Urinary bladder (tissue), 4 donors: Measurements from ENCODE around the gene ULK1. TPM values are rescaled to one million over a fixed set of nuclear protein-coding genes. Genes with fewer than 3 reads are reported as not detected.
A peak's percentile ranks its signal among the peaks of the same experiment; 100 is the strongest.
"Not testable (repeated sequence)": the region's sequence is repeated elsewhere in the genome, so short reads cannot be mapped to it uniquely, and the experiment has no call there.

Experiments
- DNase-seq: peaks from one replicate; pipeline ENCODE4 v3.0.0-alpha.2; 2015; ENCODE audit errors: extremely low spot score
- H3K27ac ChIP-seq: one replicate; pipeline ENCODE4 v1.5.1; 2013; ENCODE audit warnings: low read depth, mild to moderate bottlenecking, moderate library complexity
- H3K36me3 ChIP-seq: one replicate; pipeline ENCODE4 v1.6.1; 2013; ENCODE audit warnings: mild to moderate bottlenecking, moderate library complexity; ENCODE audit not compliant: insufficient read depth
- H3K4me1 ChIP-seq: one replicate; pipeline ENCODE4 v1.6.1; 2013; ENCODE audit warnings: mild to moderate bottlenecking, moderate library complexity; ENCODE audit not compliant: insufficient read depth
- H3K4me3 ChIP-seq: one replicate; pipeline ENCODE4 v1.5.1; 2013; ENCODE audit warnings: low read depth, low read length
- WGBS: extraction: QIAGEN DNeasy Blood & Tissue Kit; methylation state at CpG from one replicate; pipeline ENCODE4 v1.1.7; 2013; 5-methylcytosine and 5-hydroxymethylcytosine counted together
- polyA plus RNA-seq: library from polyadenylated mRNA; stranded (reverse); fragments of 200-250 nt; gene quantifications from one replicate; pipeline ENCODE4 v1.2.3, GENCODE V29; 2013
- total RNA-seq: library from RNA; depleted of rRNA; stranded (reverse); fragments of >200 nt; gene quantifications from one replicate; pipeline ENCODE4 v1.2.3, GENCODE V29; 2014
- donor health status: healthy with polysubstance abuse.
- donor health status: healthy.

The ULK1 gene
- total and polyA plus RNA-seq, 2 donors: 10.9 to 34.4 TPM

GRCh38 chr12:131891722-131892121, 2.7 kb upstream of the ULK1 start:
- H3K27ac ChIP-seq, H3K36me3 ChIP-seq, H3K4me3 ChIP-seq, H3K4me1 ChIP-seq, DNase-seq: not testable (repeated sequence)
- WGBS: 86% methylated on average over 8 of the region's 8 CpGs

GRCh38 chr12:131892711-131893604, 1.5 kb upstream of the ULK1 start:
- Histone ChIP-seq H3K27ac (no peak overlapping the region), H3K36me3 (no peaks in the 10 kb centered on the region), H3K4me3 (no peak overlapping the region), H3K4me1 (no peaks in the 10 kb centered on the region)
- WGBS: 77% methylated on average over 26 of the region's 26 CpGs
- DNase-seq: no peak

GRCh38 chr12:131893605-131894312, 663 bp upstream of the ULK1 start:
- no peaks in the 10 kb centered on the region for H3K4me1 ChIP-seq
- 37% methylated on average over 17 of the region's 19 CpGs for WGBS
- DNase-seq: no peak
- no peak overlapping the region for H3K27ac ChIP-seq
- H3K4me3 ChIP-seq: no peak overlapping the region
- H3K36me3 ChIP-seq: no peaks in the 10 kb centered on the region

GRCh38 chr12:131894981-131895639, 688 bp downstream of the ULK1 start:
- no peak for DNase-seq

GRCh38 chr12:131895640-131896079, 1.2 kb downstream of the ULK1 start:
- WGBS: 3% methylated on average over 12 of the region's 12 CpGs
- no peaks in the 10 kb centered on the region for H3K4me1 ChIP-seq
- no peak for DNase-seq
- H3K27ac ChIP-seq: peak overlapping the region; percentile 96
- no peaks in the 10 kb centered on the region for H3K36me3 ChIP-seq
- H3K4me3 ChIP-seq: peak overlapping the region; percentile 99

More at GRCh38 chr12:131894981-131895639, 688 bp downstream of the ULK1 start:
- H3K27ac ChIP-seq: peak overlapping the region; percentile 62
- H3K4me1 ChIP-seq: no peaks in the 10 kb centered on the region
- WGBS: 2% methylated on average over 54 of the region's 54 CpGs
- peak overlapping the region; percentile 99 for H3K4me3 ChIP-seq
- no peaks in the 10 kb centered on the region for H3K36me3 ChIP-seq

- H3K4me3 ChIP-seq: peak overlapping the region; percentile 99
- no peaks in the 10 kb centered on the region for H3K36me3 ChIP-seq
- peak overlapping the region; percentile 96 for H3K27ac ChIP-seq
- no peaks in the 10 kb centered on the region for H3K4me1 ChIP-seq
- under 1% methylated on average over 39 of the region's 39 CpGs for WGBS
- peak; percentile 25 for DNase-seq
These were observed 1.8 kb downstream of the ULK1 start for GRCh38 chr12:131896080-131896810.

GRCh38 chr12:131896811-131897270, 2.4 kb downstream of the ULK1 start:
- no peak overlapping the region for H3K4me3 ChIP-seq
- no peaks in the 10 kb centered on the region for H3K4me1 ChIP-seq
- DNase-seq: no peak
- 63% methylated on average over 14 of the region's 14 CpGs for WGBS
- H3K36me3 ChIP-seq: no peaks in the 10 kb centered on the region
- peak overlapping the region; percentile 71 for H3K27ac ChIP-seq

- Histone ChIP-seq H3K4me1 (no peaks in the 10 kb centered on the region), H3K27ac (no peak overlapping the region), H3K4me3 (no peak overlapping the region), H3K36me3 (no peaks in the 10 kb centered on the region)
- 92% methylated on average over 18 of the region's 18 CpGs for WGBS
- DNase-seq: no peak
These were observed 2.9 kb downstream of the ULK1 start for GRCh38 chr12:131897276-131897675.

- H3K4me1 ChIP-seq: no peaks in the 10 kb centered on the region
- H3K36me3 ChIP-seq: no peaks in the 10 kb centered on the region
- H3K27ac ChIP-seq: no peak overlapping the region
- WGBS: 87% methylated on average over 9 of the region's 9 CpGs
- no peak overlapping the region for H3K4me3 ChIP-seq
- DNase-seq: no peak
These were observed 3.5 kb downstream of the ULK1 start for GRCh38 chr12:131897875-131898274.

- Histone ChIP-seq H3K27ac (no peak overlapping the region), H3K4me1 (no peaks in the 10 kb centered on the region), H3K36me3 (no peaks in the 10 kb centered on the region), H3K4me3 (no peak overlapping the region)
- DNase-seq: no peak
- 86% methylated on average over 6 of the region's 6 CpGs for WGBS
These were observed 6.0 kb downstream of the ULK1 start for GRCh38 chr12:131900397-131900796.

GRCh38 chr12:131901431-131902331, 7.3 kb downstream of the ULK1 start:
- H3K4me1 ChIP-seq: no peaks in the 10 kb centered on the region
- 74% methylated on average over 30 of the region's 30 CpGs for WGBS
- no peaks in the 10 kb centered on the region for H3K36me3 ChIP-seq
- no peak overlapping the region for H3K4me3 ChIP-seq
- no peak overlapping the region for H3K27ac ChIP-seq
- DNase-seq: no peak
